Natural killer cell (primary cell): ENCODE measurements around the gene CCDC136. TPM values are rescaled to one million over a fixed set of nuclear protein-coding genes. Genes with fewer than 3 reads are reported as not detected.

Source experiments
- ATAC-seq, 3 donors: fragments of 150-1000 bp in 2 of 3; fragments of 200-7000 bp in 1 of 3; cut with Tn5 transposase; 1 replicate in 1 of 3; 2 replicates in 2 of 3; pipeline ENCODE4 v1.10.0; 2021; ENCODE audit warnings: mild to moderate bottlenecking in 2 of 3, moderate library complexity in 2 of 3
- DNase-seq, 2 donors: peaks; one replicate each; pipeline versions ENCODE4 v3.0.0 to v3.0.0-alpha.2; 2013 to 2021; ENCODE audit warnings: mixed read lengths in 1 of 2
- H3K27ac ChIP-seq: one replicate; pipeline ENCODE4 v1.5.1; 2013; ENCODE audit warnings: mild to moderate bottlenecking, low read length
- H3K27me3 ChIP-seq: one replicate; pipeline ENCODE4 v1.6.1; 2013; ENCODE audit warnings: low read length; ENCODE audit not compliant: control insufficient read depth, insufficient read depth
- H3K36me3 ChIP-seq: one replicate; pipeline ENCODE4 v1.6.1; 2013; ENCODE audit warnings: low read length; ENCODE audit not compliant: control insufficient read depth, insufficient read depth
- H3K4me1 ChIP-seq: one replicate; pipeline ENCODE4 v1.6.1; 2013; ENCODE audit warnings: low read length; ENCODE audit not compliant: control insufficient read depth, insufficient read depth
- H3K4me3 ChIP-seq: one replicate; pipeline ENCODE4 v1.5.1; 2013; ENCODE audit warnings: low read length
- H3K9me3 ChIP-seq: one replicate; pipeline ENCODE4 v1.6.1; 2013; ENCODE audit warnings: low read length; ENCODE audit not compliant: control insufficient read depth, insufficient read depth
- H3K27ac Mint-ChIP-seq, 2 donors: one replicate each; pipeline ENCODE4 v1.8.0; 2022; ENCODE audit warnings: mild to moderate bottlenecking in 2 of 2, mixed read lengths in 2 of 2, moderate library complexity in 1 of 2
- H3K27me3 Mint-ChIP-seq, 2 donors: one replicate each; pipeline ENCODE4 v1.8.0; 2022; ENCODE audit warnings: low read depth in 2 of 2, mixed read lengths in 2 of 2
- H3K36me3 Mint-ChIP-seq: one replicate; pipeline ENCODE4 v1.8.0; 2022; ENCODE audit warnings: mixed read lengths
- H3K4me1 Mint-ChIP-seq, 2 donors: one replicate each; pipeline ENCODE4 v1.8.0; 2022; ENCODE audit warnings: mixed read lengths in 2 of 2
- H3K4me3 Mint-ChIP-seq: one replicate; pipeline ENCODE4 v1.8.0; 2022; ENCODE audit warnings: mild to moderate bottlenecking, moderate library complexity, mixed read lengths
- H3K9me3 Mint-ChIP-seq, 2 donors: one replicate each; pipeline ENCODE4 v1.8.0; 2022; ENCODE audit warnings: mixed read lengths in 2 of 2
- CTCF ChIP-seq: fragments of 200-600 bp; IDR thresholded peaks from one replicate; pipeline ENCODE4 v1.8.0; 2022; ENCODE audit warnings: antibody characterized with exemption
- WGBS: methylation state at CpG from one replicate; pipeline ENCODE4 v1.1.7; 2013; ENCODE audit warnings: missing lambda C conversion rate; ENCODE audit not compliant: insufficient coverage; 5-methylcytosine and 5-hydroxymethylcytosine counted together
- intact Hi-C: fragments of 100-400 bp; cut with micrococcal nuclease; formaldehyde crosslinking; loops from one replicate; pipeline ENCODE4 v1.14.2; 2022
- total RNA-seq, 4 donors: library from RNA; stranded (reverse); fragments of 120-200 nt in 1 of 4; gene quantifications; one replicate each; pipeline versions ENCODE4 v1.2.3 to v1.2.4, GENCODE V29; 2013 to 2022

The CCDC136 gene
- total RNA-seq, 3 donors from 2014 or later (not counting 1 experiment from before 2014, with no cell fraction given) = 10.9 to 17.5 (median 13.2) TPM

GRCh38 chr7:128867241-128867640 is 75.5 kb downstream of the CCDC136 start:
- Histone ChIP-seq H3K9me3 (no peaks in the 10 kb centered on the region), H3K27me3 (peaks cover 3% of the 10 kb centered on the region), H3K36me3 (peaks cover 7% of the 10 kb centered on the region), H3K4me3 (no peak overlapping the region), H3K4me1 (peaks cover 27% of the 10 kb centered on the region), H3K27ac (no peak overlapping the region)
- no peak for TF ChIP-seq CTCF
- no peaks in the 10 kb centered on the region for H3K36me3 Mint-ChIP-seq
- ATAC-seq (no peak), DNase-seq (no peak)
- H3K27ac Mint-ChIP-seq = no peak overlapping the region
- H3K9me3 Mint-ChIP-seq = no peaks in the 10 kb centered on the region
- peaks cover 0 to 5% of the 10 kb centered on the region in 2 donors for H3K27me3 Mint-ChIP-seq
- H3K4me3 Mint-ChIP-seq = no peak overlapping the region
- peaks cover 13 to 37% of the 10 kb centered on the region in 2 donors for H3K4me1 Mint-ChIP-seq
- intact Hi-C loops = no loop called here
- 93% methylated on average over 4 of the region's 4 CpGs for WGBS

GRCh38 chr7:128867842-128868623 is 76.3 kb downstream of the CCDC136 start:
- Histone ChIP-seq H3K4me1 (peaks cover 24% of the 10 kb centered on the region), H3K4me3 (no peak overlapping the region), H3K27me3 (peaks cover 3% of the 10 kb centered on the region), H3K27ac (no peak overlapping the region), H3K9me3 (no peaks in the 10 kb centered on the region), H3K36me3 (peaks cover 7% of the 10 kb centered on the region)
- ATAC-seq = no peak
- Mint-ChIP-seq H3K27me3 (peaks cover 0 to 5% of the 10 kb centered on the region in 2 donors), H3K9me3 (no peaks in the 10 kb centered on the region), H3K4me3 (peak overlapping the region; percentile 64), H3K4me1 (peaks cover 5 to 29% of the 10 kb centered on the region in 2 donors), H3K36me3 (no peaks in the 10 kb centered on the region), H3K27ac (no peak overlapping the region)
- WGBS = 97% methylated on average over 11 of the region's 11 CpGs
- intact Hi-C loops = no loop called here
- DNase-seq = no peak
- TF ChIP-seq CTCF = no peak

GRCh38 chr7:128868624-128869137 is 76.9 kb downstream of the CCDC136 start:
- H3K36me3 ChIP-seq = peaks cover 7% of the 10 kb centered on the region
- H3K4me1 Mint-ChIP-seq = peaks cover 5 to 22% of the 10 kb centered on the region in 2 donors
- no peak overlapping the region for H3K27ac Mint-ChIP-seq
- no peak for TF ChIP-seq CTCF
- H3K9me3 ChIP-seq = no peaks in the 10 kb centered on the region
- DNase-seq (no peak), ATAC-seq (no peak)
- H3K36me3 Mint-ChIP-seq = no peaks in the 10 kb centered on the region
- 60% methylated on average over 13 of the region's 13 CpGs for WGBS
- H3K27ac ChIP-seq = no peak overlapping the region
- H3K4me3 Mint-ChIP-seq = peak overlapping the region; percentile 52
- H3K4me3 ChIP-seq = no peak overlapping the region
- peaks cover 0 to 5% of the 10 kb centered on the region in 2 donors for H3K27me3 Mint-ChIP-seq
- intact Hi-C loops = no loop called here
- peaks cover 3% of the 10 kb centered on the region for H3K27me3 ChIP-seq
- peaks cover 18% of the 10 kb centered on the region for H3K4me1 ChIP-seq
- H3K9me3 Mint-ChIP-seq = no peaks in the 10 kb centered on the region
